A673 (cell line): ENCODE data around the gene IFNG.

Experiments
- CTCF ChIP-seq: fragments of 300-800, 200-600 bp; sonication (generic); conservative IDR thresholded peaks from 2 replicates; pipeline ENCODE4 v1.5.1; 2017; ENCODE audit warnings: low read depth, mild to moderate bottlenecking, antibody characterized with exemption, low read length, moderate library complexity, mixed read lengths
- EZH2 ChIP-seq: fragments of 200-600 bp; sonication (generic); IDR thresholded peaks from 2 replicates; pipeline ENCODE4 v1.6.1; 2017; ENCODE audit warnings: borderline replicate concordance, low read depth, mild to moderate bottlenecking, mixed read lengths, antibody characterized with exemption, low read length; ENCODE audit not compliant: poor library complexity, severe bottlenecking

GRCh38 chr12:68199127-68199526 is 39.6 kb upstream of the IFNG start:
- no peak for TF ChIP-seq EZH2
- no peak for TF ChIP-seq CTCF
